PC-9 (cell line): ENCODE results near the gene MAP3K2. TPM values are rescaled to one million over a fixed set of nuclear protein-coding genes. Genes with fewer than 3 reads are reported as not detected.

Source experiments
- BruUV-seq: library from RNA; stranded (reverse); fragments of 400-500 nt; replicated peaks from 2 replicates; lab custom pipeline; 2021; lab: Mats Ljungman, UMichigan
- CTCF ChIA-PET: fragments of 300-600 bp; sonication (Branson Sonifier 250); formaldehyde crosslinking; loops from one replicate; lab custom pipeline; 2022; ENCODE audit warnings: antibody characterized with exemption; lab: Charles Lee
- POLR2A ChIA-PET: fragments of 300-600 bp; sonication (Branson Sonifier 250); formaldehyde crosslinking; loops from one replicate; lab custom pipeline; 2022; ENCODE audit warnings: antibody characterized with exemption; ENCODE audit not compliant: unreplicated experiment; lab: Charles Lee
- DNase-seq, 2 experiments: peaks; one replicate each; pipeline versions ENCODE4 v3.0.0 to v3.0.0-alpha.2; 2015 to 2022; ENCODE audit warnings: mixed read lengths in 1 of 2
- H2AFZ ChIP-seq: fragments of 200-600 bp; sonication (generic); 2 replicates; pipeline ENCODE4 v1.8.1; 2017; ENCODE audit warnings: antibody characterized with exemption
- H3F3A ChIP-seq: fragments of 200-600 bp; sonication (generic); 2 replicates; pipeline ENCODE4 v1.8.1; 2017; ENCODE audit warnings: antibody characterized with exemption, mild to moderate bottlenecking, low read depth; ENCODE audit not compliant: insufficient read depth
- H3K27ac ChIP-seq: fragments of 200-600 bp; sonication (generic); 2 replicates; pipeline ENCODE4 v1.6.1; 2016; ENCODE audit warnings: mixed run types
- H3K27me3 ChIP-seq: fragments of 200-600 bp; sonication (generic); 2 replicates; pipeline ENCODE4 v1.6.1; 2016; ENCODE audit warnings: low read depth, mixed run types; ENCODE audit not compliant: insufficient read depth
- H3K36me3 ChIP-seq: fragments of 200-600 bp; sonication (generic); 2 replicates; pipeline ENCODE4 v1.6.1; 2016; ENCODE audit warnings: low read depth, mixed run types
- H3K4me1 ChIP-seq: fragments of 200-600 bp; sonication (generic); replicated peaks from 2 replicates; pipeline ENCODE4 v1.6.1; 2016; ENCODE audit warnings: mixed run types; ENCODE audit not compliant: insufficient read depth
- H3K4me2 ChIP-seq: fragments of 200-600 bp; sonication (generic); 2 replicates; pipeline ENCODE4 v1.6.1; 2017; ENCODE audit warnings: mixed run types
- H3K4me3 ChIP-seq: fragments of 200-600 bp; sonication (generic); 2 replicates; pipeline ENCODE4 v1.6.1; 2016; ENCODE audit warnings: mixed run types
- H3K79me2 ChIP-seq: fragments of 200-600 bp; sonication (generic); 2 replicates; pipeline ENCODE4 v1.6.1; 2017; ENCODE audit warnings: low read depth, mixed run types
- H3K9me2 ChIP-seq: fragments of 200-600 bp; sonication (generic); 2 replicates; pipeline ENCODE4 v1.8.1; 2017; ENCODE audit warnings: mild to moderate bottlenecking; ENCODE audit not compliant: insufficient read depth
- H3K9me3 ChIP-seq: fragments of 200-600 bp; sonication (generic); 2 replicates; pipeline ENCODE4 v1.8.1; 2016; ENCODE audit warnings: low read depth; ENCODE audit not compliant: insufficient read depth
- H4K20me1 ChIP-seq: fragments of 200-600 bp; sonication (generic); 2 replicates; pipeline ENCODE4 v1.8.1; 2017; ENCODE audit not compliant: insufficient read depth
- EZH2 ChIP-seq: fragments of 200-600 bp; sonication (generic); IDR thresholded peaks from 2 replicates; pipeline ENCODE4 v1.8.0; 2017; ENCODE audit warnings: antibody characterized with exemption, low read depth
- intact Hi-C: fragments of 100-400 bp; cut with micrococcal nuclease; formaldehyde crosslinking; loops from one replicate; pipeline ENCODE4 v1.10.0; 2022; ENCODE audit not compliant: unreplicated experiment
- total RNA-seq: library from RNA; stranded (reverse); gene quantifications from 2 replicates; pipeline ENCODE4 v1.2.3, GENCODE V29; 2021
- TF ChIP-seq, protein P1 (sequence below): fragments of 200-600 bp; sonication (generic); conservative IDR thresholded peaks from 2 replicates; pipeline ENCODE4 v1.6.1; 2017; ENCODE audit warnings: mixed run types, antibody characterized with exemption, mild to moderate bottlenecking, moderate library complexity

The MAP3K2 gene
- total RNA-seq, 1 experiment from 2014 or later, result 81.2 TPM

DNA sequence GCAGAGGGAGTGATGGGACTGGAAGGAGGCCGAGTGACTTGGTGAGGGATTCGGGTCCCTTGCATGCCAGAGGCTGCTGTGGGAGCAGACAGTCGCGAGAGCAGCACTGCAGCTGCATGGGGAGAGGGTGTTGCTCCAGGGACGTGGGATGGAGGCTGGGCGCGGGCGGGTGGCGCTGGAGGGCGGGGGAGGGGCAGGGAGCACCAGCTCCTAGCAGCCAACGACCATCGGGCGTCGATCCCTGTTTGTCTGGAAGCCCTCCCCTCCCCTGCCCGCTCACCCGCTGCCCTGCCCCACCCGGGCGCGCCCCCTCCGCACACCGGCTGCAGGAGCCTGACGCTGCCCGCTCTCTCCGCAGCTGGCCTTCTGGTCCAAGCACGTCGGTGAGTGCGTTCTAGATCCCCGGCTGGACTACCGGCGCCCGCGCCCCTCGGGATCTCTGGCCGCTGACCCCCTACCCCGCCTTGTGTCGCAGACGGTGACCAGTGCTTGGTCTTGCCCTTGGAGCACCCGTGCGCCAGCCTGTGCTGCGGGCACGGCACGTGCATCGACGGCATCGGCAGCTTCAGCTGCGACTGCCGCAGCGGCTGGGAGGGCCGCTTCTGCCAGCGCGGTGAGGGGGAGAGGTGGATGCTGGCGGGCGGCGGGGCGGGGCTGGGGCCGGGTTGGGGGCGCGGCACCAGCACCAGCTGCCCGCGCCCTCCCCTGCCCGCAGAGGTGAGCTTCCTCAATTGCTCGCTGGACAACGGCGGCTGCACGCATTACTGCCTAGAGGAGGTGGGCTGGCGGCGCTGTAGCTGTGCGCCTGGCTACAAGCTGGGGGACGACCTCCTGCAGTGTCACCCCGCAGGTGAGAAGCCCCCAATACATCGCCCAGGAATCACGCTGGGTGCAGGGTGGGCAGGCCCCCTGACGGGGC, 35.0 kb upstream of the MAP3K2 start:
- Histone ChIP-seq H3K79me2 (no peaks in the 10 kb centered on the region), H2AFZ (peak overlapping the region; percentile 95), H3F3A (peaks cover 8% of the 10 kb centered on the region), H3K4me1 (peaks cover 8% of the 10 kb centered on the region), H3K9me2 (no peaks in the 10 kb centered on the region), H3K36me3 (no peaks in the 10 kb centered on the region), H3K27ac (no peak overlapping the region), H3K4me3 (peak overlapping the region; percentile 97), H3K4me2 (peak overlapping the region; percentile 100), H4K20me1 (no peaks in the 10 kb centered on the region), H3K9me3 (no peaks in the 10 kb centered on the region), H3K27me3 (no peaks in the 10 kb centered on the region)
- DNase-seq, result peak in 1 of 2 experiments; percentile 43
- intact Hi-C loops, result loop anchor here (1.0 to 5.0 kb wide), 2 partner anchors 35 to 76 kb away; no protein-coding TSS in a partner anchor
- no TSS peak for BruUV-seq
- ChIA-PET POLR2A (no interaction called here), CTCF (no interaction called here)
- TF ChIP-seq, protein P1, sequence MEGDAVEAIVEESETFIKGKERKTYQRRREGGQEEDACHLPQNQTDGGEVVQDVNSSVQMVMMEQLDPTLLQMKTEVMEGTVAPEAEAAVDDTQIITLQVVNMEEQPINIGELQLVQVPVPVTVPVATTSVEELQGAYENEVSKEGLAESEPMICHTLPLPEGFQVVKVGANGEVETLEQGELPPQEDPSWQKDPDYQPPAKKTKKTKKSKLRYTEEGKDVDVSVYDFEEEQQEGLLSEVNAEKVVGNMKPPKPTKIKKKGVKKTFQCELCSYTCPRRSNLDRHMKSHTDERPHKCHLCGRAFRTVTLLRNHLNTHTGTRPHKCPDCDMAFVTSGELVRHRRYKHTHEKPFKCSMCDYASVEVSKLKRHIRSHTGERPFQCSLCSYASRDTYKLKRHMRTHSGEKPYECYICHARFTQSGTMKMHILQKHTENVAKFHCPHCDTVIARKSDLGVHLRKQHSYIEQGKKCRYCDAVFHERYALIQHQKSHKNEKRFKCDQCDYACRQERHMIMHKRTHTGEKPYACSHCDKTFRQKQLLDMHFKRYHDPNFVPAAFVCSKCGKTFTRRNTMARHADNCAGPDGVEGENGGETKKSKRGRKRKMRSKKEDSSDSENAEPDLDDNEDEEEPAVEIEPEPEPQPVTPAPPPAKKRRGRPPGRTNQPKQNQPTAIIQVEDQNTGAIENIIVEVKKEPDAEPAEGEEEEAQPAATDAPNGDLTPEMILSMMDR, result no peak
- no peak for TF ChIP-seq EZH2

DNA sequence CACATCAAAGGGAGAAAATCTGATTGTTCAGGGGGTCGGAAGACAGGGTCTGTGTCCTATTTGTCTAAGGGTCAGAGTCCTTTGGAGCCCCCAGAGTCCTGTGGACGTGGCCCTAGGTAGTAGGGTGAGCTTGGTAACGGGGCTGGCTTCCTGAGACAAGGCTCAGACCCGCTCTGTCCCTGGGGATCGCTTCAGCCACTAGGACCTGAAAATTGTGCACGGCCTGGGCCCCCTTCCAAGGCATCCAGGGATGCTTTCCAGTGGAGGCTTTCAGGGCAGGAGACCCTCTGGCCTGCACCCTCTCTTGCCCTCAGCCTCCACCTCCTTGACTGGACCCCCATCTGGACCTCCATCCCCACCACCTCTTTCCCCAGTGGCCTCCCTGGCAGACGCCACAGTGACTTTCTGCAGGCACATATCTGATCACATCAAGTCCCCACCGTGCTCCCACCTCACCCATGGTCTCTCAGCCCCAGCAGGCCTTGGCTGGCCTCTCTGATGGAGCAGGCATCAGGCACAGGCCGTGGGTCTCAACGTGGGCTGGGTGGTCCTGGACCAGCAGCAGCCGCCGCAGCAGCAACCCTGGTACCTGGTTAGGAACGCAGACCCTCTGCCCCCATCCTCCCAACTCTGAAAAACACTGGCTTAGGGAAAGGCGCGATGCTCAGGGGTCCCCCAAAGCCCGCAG, 34.2 kb upstream of the MAP3K2 start:
- Histone ChIP-seq H3K9me2 (no peaks in the 10 kb centered on the region), H3K4me1 (peaks cover 8% of the 10 kb centered on the region), H3K9me3 (no peaks in the 10 kb centered on the region), H3K4me2 (no peak overlapping the region), H3K36me3 (no peaks in the 10 kb centered on the region), H3K27me3 (no peaks in the 10 kb centered on the region), H4K20me1 (no peaks in the 10 kb centered on the region), H2AFZ (no peak overlapping the region), H3F3A (peaks cover 8% of the 10 kb centered on the region), H3K27ac (no peak overlapping the region), H3K79me2 (no peaks in the 10 kb centered on the region), H3K4me3 (no peak overlapping the region)
- no TSS peak for BruUV-seq
- intact Hi-C loops, result loop anchor here (5.0 kb wide), 1 partner anchor 75 kb away; no protein-coding TSS in a partner anchor
- no peak for DNase-seq
- ChIA-PET POLR2A (no interaction called here), CTCF (no interaction called here)
- no peak for TF ChIP-seq EZH2
- TF ChIP-seq, protein P1, result no peak

DNA sequence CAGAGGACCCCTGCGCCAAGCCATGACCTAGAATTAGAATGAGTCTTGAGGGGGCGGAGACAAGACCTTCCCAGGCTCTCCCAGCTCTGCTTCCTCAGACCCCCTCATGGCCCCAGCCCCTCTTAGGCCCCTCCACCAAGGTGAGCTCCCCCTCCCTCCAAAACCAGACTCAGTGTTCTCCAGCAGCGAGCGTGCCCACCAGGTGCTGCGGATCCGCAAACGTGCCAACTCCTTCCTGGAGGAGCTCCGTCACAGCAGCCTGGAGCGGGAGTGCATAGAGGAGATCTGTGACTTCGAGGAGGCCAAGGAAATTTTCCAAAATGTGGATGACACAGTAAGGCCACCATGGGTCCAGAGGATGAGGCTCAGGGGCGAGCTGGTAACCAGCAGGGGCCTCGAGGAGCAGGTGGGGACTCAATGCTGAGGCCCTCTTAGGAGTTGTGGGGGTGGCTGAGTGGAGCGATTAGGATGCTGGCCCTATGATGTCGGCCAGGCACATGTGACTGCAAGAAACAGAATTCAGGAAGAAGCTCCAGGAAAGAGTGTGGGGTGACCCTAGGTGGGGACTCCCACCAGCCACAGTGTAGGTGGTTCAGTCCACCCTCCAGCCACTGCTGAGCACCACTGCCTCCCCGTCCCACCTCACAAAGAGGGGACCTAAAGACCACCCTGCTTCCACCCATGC, 33.5 kb upstream of the MAP3K2 start:
- no peak for DNase-seq
- no TSS peak for BruUV-seq
- H3F3A ChIP-seq, result peaks cover 8% of the 10 kb centered on the region
- POLR2A ChIA-PET, result no interaction called here
- TF ChIP-seq, protein P1, result no peak
- no peak for TF ChIP-seq EZH2
- no peaks in the 10 kb centered on the region for H3K79me2 ChIP-seq
- no peaks in the 10 kb centered on the region for H3K9me2 ChIP-seq
- intact Hi-C loops, result loop anchor here (5.0 kb wide), 1 partner anchor 74 kb away; no protein-coding TSS in a partner anchor
- H3K4me1 ChIP-seq, result peaks cover 15% of the 10 kb centered on the region
- H3K27me3 ChIP-seq, result no peaks in the 10 kb centered on the region
- no peak overlapping the region for H2AFZ ChIP-seq
- no peaks in the 10 kb centered on the region for H4K20me1 ChIP-seq
- no peaks in the 10 kb centered on the region for H3K36me3 ChIP-seq
- H3K9me3 ChIP-seq, result no peaks in the 10 kb centered on the region
- CTCF ChIA-PET, result no interaction called here
- H3K27ac ChIP-seq, result no peak overlapping the region
- H3K4me3 ChIP-seq, result no peak overlapping the region
- H3K4me2 ChIP-seq, result no peak overlapping the region
